NCI-H82 treated with DMSO at 0.1 percent for 48 hours (cell line): ENCODE measurements around the gene CTU2.
A peak's percentile ranks its signal among the peaks of the same experiment; 100 is the strongest.

Experiments
- DNase-seq: peaks from one replicate; lab custom pipeline; 2025; ENCODE audit not compliant: unreplicated experiment; lab: John Stamatoyannopoulos, UW

Gene CTU2

DNA sequence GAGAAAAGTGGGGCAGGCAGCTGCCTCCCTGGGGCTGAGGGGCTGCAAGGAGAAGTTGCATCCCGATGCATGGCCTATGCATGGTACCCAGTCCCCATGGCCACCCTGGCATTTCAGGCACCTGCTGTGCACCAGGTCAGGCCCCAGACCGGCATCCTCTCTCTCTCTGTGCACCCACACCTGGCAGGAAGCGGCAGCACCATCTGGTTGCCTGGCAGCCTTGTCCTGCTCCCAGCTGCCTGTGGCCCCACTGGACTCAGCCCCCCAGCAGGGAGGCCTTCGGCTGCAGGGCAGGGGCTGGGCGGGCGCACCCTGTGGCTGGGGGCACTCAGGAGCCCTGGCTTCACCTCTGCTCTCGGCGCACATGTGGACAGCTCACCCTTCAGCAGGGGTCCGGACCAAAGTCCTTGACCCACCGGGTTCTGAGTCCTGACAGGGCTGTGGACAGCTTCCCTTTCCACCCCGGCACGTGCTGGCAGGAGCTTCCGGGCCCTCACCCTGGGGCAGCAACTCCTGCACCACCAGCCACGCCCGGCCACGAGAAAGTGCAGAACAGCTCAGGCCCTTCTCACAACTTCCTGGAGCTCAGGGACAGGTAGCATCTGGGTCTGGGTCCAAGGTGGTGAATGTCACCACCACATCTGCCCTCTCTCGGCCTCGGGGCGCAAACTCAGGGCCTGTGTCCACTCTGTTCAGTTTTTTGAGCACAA, 36.7 kb downstream of the CTU2 start:
- DNase-seq: no peak

DNA sequence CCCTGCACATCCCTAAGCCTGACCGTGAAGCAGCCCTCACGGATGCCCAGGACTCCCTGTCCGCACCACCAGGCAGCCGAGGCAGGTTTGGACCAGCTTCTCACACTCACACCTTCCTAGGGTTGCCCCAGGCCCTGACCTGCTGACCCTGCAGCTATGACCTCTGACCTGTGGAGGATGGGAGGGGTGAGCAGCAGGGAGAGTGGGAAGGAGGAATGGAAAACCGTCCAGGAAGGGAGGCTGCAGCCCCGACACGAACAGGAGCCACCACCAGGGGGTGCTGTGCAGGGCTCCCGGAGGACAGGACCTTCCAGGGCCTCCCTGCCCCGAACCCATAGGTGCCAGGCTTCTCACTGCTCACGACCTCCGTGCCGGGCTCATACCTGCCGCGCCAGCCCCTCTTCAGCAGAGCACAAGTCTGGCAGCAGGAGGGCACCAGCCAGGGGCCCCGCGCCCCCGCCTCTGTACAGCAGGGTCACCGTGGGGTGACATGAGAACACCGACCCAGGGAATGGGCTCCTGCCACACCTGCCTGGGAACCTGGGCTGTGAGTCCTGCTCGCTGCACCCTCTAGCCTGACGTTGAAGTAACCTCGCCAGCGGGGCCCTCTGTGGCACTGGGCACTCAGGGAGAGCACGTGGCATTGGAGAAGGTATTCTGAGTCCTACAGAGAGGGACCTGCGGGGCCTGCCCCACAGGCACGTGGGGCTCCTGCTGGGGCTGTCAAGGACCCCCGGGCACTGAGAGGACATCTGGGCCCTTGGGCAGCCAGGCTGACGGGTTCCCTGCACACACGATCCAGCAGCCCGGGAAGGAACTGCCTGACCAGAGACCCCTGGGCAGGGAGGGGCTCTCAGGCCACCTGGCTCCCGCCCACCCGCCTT, 37.6 kb downstream of the CTU2 start:
- peak; percentile 18 for DNase-seq

DNA sequence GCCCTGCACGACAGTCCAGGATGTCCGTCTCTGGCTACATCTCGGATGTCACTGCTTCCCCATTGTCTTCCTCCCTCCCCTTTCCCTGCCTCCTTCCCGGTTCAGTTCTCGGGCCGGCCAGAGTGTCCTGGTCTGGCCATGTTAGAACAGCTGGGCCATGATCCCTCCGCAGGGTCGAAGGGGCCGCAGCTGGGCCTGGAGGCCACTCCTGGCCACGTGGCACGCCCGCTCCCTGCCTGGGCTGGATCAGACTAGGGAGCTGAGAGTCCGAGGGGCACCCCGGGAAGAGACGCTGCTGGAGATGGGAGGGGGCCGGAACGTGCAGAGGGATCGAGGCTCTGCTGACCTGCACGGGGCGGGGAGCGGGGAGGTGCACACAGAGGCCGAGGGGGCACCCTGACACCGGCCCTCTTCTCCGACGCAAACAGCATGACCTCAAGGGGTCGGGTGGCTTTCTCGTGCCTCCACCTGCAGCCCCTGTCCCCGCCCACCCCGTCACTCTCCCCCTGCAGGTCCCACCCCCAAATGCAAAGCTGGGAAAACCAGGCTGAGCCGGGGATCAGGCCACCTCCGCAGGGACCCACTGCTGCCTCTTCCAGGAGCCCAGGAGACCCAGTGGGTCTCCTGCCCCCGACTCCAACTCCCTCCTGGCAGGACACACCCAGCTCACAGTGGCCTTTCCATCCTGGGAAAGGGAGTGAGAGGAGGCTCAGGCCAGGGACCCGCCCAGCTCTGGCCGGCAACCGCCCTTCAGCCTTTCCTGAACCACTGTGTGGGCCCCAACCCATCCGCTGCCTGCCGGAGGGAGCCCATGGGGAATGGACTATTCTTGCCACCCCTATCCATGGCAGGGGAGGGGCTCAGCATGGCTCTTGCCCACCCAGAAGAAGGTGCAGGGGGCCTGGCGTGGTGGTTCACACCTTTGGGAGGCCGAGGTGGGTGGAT, 38.5 kb downstream of the CTU2 start:
- DNase-seq: no peak

DNA sequence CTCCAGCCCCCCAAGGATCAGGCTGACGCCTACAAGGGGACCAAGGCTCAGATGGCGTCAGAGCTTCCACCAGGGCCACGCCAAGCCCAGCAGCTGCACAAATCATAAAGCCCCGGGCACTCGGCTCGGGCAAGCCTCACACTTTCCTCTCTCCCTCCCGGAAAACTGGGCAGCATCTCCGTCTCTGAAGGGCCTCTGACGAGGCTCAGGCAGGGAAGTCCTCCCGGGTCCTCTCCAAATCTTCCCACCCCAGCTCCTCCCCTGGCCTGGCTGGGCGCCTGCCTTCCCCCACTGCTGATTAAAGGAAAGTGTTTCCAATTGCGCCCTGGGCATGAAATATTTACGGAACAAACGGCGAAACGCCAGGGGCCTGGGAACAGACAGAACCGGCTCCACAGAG, 40.2 kb downstream of the CTU2 start:
- DNase-seq: no peak

DNA sequence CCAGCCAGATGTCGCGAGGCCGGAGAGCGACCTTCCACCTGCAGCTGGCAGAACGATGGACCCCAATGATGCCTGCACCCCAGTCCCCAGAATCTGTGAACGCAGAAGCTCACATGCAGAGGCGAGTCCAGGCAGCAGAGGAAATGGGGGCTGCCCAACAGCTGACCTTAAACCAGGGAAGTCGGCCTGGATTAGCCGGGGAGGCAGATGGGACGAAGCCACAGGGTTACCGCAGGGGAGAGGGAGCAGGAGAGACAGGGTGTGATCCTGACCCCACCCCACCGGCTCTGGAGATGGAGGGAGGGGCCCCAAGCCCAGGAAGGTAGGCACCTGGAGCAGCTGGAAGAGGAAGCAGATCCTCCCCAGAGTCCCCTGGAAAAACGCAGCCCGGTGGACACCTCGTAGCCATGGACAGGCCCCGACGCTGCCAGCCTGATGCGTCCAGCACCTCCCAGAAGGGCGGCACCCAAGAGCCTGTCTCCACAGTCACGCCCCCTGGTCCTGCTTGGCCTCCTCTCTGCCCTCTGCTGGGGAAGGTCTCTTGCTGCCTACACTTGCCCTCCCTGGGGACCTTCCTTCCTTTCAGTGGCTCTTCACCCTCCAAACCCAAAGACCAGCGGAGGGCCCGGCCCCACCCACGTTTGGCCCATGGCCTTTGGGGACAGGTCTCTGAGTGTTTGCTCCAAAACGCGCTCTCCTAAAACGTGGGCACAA, 41.4 kb downstream of the CTU2 start:
- DNase-seq: peak; percentile 68

DNA sequence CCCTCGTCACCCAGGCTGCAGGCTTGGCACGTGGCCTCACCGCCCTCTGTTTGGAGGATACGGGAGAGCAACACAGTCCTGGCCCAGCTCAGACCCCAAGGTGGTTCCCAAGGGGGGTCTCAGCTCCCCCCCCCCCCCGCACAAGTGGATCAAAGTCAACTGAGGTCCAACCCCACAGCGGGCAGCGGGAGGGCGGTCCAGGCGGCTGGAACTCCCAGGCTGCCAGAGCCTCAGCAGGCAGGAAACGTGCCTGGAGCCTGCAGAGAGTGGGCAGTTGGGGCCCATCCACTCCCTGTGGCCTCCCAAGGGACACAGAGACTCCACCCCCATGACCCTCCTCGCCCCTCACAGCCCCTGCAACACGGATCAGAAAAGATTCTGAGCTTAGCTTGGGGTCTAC, 42.1 kb downstream of the CTU2 start:
- DNase-seq: no peak

DNA sequence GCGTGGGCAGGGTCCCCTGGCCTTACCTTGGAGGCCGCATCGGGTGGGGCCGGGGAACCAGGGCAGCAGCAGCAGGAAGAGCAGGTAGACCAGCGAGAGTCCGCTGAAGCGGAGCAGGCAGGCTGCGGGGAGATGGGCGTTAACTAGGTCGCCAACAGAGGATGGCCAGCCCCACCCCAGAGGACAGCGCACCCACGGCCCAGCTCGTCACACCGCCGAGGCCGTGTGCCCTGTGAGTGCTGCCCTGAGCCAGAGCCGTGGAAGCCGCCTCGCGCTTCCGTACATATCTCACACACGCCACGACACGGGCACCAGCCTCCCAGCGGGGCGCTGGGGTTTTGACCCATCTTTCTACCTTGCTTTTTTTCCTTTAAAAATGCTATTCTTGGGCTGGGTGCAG, 43.1 kb downstream of the CTU2 start:
- DNase-seq: no peak

DNA sequence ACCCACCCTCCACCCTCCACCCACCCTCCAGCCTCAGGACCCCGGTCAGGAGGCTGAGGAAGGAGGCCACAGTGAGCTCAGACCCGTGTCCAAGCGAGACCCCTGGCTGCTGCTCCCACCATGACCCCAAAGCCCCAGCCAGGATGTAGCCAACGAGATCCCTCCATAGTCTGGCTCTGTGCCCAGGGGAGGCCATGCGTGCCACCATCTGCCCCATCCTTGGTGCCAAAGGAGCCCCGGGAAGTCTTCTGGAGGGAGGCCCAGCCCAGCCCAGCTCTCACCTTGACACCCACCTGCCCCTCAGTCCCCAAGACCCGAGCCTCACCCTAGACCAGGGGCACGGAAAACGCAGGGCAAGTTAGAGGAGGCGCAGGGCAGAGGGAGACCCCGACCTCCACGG, 44.6 kb downstream of the CTU2 start:
- no peak for DNase-seq

DNA sequence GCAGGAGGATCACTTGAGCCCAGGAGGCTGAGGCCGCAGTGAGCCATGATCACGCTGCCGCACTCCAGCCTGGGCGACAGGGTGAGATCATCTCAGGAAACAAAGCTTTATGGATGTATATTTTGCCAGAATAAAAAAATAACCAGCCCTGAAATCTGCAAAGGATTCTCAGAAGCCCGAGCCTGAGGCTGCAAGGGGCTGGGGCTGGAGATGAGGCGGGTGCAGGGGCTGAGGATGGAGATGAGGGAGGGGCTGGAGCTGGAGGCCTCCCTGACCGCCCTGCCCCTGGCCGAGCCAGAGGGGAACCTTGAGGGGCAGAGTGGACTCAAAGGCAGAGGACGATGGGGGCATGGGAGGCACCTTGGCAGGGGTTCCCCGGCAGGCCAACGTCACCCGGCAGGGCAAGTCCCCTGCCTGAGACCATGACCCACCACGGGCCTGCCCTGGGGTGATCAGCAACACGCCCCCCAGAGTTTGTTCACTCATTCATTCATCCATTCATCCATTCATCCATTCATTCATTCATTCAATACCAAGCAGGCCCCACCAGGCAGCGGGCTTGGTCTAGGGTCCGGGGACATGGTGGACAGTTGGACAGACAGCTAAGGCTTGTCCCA, 46.2 kb downstream of the CTU2 start:
- DNase-seq: no peak

DNA sequence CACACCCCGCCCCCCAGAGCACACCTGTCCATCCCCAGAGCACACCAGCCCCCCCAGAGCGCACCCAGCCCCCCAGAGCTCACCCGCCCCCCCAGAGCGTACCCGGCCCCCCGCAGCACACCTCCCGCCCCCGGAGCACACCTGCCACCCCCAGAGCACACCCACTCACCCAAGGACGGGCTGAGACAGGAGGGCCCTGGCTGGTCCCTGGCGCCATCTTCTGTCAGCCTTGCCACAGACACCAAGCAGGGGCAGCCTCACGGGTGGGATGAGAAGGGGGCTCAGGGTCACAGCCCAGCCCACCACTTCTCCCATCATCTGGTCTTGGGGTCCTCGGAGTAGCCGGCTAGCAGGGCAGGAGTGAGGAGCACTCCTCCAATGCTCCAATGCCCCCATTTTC, 46.9 kb downstream of the CTU2 start:
- DNase-seq: no peak

DNA sequence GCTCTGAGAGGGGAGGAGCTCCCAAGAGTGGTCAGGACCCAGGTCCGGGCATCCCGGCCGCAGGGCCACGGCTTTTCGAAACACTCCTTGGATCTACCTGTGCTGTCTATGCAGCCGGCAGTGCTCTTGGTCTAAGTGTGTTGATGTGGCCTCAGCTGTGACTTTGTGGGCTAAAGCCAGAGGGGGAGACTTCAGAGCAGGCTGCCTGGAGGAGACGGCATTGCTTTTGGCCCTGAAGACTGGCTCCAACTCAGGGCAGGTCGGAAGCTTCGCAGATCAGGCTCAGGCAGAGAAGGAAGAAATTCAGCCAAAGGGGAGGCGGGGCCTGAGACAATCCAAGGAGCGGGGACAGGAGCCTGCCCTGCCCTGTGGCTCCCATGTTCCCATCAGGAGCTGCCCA, 47.3 kb downstream of the CTU2 start:
- DNase-seq: no peak

DNA sequence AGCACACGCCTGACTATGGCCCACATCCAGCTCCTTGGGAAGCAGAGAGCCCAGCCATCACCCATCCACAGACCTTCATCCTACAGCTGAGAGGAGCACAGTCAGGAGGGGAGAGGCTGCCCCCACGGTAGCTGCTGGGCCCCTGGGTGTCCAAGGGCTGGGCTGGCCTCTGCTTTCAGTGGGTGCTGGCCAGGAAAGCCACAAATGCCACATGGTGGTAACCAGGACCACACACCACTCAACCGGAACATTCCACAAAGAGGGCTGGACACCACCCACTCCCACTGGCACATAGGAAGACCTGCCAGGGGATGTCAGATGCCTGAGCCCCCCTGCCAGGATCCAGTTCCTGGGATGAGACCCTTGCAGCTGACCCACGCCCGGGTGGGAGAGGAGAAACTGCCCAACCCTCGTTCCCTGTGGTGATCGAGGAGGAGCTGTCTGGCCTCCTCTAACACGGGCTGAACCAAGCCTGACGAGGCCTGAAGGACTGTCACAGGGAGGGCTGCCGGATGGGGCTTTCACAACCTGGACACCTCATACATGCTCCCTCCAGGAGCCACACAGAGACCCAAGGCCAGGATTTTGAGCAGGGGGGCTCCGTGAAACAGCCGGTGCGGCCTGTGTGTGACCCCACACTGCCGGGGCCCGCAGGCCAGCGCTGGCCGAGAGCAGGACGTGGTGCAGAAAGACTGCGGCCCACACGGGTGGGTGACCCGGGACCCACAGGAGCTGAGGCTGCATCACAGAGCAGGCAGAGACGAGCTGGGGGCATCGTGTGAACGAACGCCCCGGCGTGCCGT, 48.0 kb downstream of the CTU2 start:
- no peak for DNase-seq

DNA sequence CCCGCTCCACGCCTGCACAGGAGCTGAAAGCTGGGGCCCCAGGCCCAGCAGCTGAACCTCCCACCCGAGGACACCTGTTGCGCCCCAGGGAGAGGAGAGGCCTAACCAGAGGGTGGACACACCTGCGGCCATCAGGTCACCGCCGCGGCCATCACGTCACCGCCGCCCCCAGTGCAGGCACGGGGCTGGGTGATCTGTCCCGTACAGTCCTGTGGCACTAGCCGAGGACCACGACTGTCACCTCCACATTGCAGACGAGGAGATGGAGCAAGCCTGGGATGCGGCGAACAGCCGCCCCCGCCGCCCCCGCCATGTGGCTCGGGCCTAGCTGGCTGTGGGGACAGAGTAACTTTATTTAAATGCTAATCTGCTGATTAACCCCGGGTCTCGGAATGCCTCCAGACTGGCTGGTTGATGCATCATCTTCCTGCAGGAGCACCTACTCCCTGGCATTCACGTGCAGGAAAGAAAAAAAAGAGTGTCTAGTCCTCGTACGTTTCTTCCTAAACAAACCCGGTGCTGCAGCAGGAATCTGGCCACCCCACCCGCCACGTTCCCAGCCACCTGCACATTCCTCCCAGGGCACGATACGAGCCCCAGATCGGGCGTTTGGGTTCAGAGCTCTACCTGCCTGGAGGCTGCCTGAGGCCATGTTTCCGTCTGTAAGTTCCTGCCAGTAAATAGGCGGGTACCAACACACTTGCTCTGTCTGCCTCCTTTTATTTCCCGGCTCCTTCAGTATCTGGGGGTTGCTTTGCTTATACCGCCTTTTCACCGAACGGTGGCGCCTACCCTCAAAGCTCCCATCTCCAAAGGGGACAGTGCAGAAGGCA, 48.8 kb downstream of the CTU2 start:
- peak; percentile 25 for DNase-seq

DNA sequence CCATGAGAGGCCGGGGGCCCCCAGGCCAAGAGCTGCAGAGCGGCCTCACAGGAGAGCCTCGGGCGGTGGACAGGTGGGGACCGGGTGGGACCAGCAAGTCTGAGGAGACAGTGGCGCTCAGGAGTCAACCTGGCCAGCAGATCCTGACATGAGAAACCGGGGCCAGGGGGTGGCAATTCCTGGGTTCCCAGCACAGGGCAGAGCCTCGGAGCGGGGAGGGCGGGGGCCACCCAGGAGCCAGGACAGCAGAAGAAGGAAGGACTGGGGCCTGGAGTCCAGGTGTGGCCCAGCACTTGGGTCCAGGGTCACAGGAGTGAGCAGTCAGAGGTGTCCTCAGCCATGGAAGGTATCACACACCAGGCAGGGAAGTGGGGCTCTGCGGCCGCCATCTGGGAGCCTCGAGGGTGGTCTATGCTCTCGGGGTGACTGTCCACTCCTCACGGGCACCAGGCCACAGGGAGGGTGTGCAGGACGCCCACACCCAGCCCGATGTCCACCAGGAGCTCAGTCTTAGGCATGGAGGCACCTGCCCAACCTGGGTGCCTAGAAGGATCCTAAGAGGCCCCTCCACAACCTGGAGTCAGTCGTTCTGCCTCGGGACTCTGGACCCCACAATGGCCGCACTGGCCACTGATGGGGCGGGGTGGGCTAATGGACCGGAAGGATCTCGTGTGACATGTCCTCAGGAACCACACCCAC, 49.6 kb downstream of the CTU2 start:
- no peak for DNase-seq

DNA sequence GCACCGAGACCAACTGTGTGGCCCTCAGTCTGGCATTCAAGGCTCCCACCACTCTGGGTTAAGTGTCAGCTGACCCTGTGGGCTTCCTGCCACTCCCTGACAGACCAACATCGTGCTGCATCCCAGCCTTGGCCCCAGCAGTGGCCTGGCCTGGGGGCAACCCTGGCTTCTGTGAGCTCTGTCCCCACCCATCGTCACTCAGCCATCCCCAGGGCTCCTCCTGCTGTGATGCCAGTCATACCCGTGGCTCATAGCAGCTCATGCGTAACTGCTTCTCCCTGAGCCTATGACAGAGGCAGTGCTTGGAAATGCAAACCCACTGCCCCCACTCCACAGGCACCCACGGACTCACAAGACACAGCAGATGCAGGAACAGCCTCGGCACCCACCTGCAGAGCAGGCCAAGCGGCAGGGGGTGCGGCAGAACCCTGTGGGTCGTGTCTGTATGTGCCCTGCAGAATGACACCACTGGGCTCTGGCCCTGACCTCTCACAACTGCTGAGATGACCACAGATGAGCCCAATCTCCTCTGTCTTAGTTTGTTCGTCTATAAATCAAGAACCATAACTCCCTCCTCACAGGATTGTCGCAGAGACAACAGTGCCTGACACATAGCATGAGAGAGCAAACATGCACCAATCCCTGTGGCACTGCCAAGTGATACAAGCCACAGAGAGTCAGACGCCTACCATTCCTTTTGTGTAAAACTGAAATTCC, 52.1 kb downstream of the CTU2 start:
- DNase-seq: no peak

DNA sequence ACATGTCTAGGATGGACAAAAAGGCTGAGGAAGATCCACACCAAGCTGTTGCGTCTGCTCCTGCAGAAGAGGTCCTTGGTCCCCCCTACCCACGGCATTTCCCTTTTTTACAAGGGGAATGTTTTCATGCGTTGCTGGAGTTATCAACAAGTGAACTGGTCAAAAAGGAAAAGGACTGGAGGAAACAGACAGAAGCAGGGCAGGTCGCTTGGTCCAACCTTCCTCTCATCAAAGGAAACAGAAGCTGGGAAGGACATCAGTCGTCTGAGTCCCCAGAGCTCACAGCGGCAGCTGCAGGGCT, 52.6 kb downstream of the CTU2 start:
- no peak for DNase-seq

DNA sequence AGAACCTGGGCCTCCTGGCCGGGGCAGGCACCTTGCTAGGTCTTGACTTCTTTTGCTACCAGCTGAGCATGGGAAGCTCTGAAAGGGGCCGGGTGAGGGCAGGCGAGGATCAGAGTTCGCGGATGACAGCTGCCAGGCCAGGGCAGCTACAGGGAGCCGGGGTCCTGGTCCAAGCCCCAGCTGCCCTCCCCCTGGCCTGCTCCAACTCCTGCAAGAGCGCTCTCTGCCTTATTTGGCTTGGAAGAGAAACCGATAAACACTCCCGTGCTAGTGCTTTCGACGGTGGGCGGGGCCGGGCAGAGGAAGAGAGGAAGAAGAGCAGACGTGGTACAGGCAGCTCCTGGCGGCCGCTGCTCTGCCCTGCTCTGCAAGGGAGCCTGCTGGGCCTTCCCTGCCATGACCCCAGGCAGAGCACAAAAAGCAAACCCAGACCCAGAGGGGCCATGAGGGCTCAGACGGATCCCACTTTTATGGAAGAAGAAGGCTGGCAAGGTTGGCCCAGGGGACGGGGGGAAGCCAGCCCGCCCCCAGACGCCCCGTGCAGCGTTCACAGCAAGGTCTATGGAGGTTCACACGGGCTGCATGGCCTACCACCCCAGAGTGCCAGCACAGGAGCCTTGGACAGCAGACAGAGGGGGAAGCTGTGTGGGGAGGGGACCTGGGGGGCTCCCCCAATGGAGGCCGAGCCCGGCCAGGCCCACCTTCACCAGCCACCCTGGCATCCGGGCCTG, 53.1 kb downstream of the CTU2 start:
- DNase-seq: no peak
